LNCAP (cell line): ENCODE measurements around the gene ITSN1.

Source experiments
- TF ChIP-seq, protein P1 (sequence below): fragments of 450-650 bp; IDR thresholded peaks from 2 replicates; pipeline ENCODE4 v1.5.1; 2017; ENCODE audit warnings: mild to moderate bottlenecking

Gene ITSN1

DNA sequence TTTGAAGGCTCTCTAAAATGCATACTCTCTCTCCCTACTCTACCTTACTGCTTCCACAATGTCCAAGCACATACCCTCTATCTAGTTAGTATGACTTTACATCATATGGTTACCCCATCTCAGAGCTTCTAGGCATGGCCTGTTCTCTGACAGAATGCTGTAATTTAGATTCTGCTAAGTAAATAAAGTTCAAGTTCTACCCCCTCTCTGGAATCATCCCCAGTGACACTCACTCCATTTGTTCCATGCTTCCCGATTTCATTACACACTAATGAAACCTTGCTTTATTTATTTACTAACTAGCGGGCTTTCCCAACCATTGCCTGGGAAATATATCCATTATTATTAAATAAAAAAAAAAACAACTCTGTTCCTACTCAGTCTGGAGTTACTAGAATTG lies 8.0 kb upstream of the ITSN1 start:
- TF ChIP-seq, protein P1, sequence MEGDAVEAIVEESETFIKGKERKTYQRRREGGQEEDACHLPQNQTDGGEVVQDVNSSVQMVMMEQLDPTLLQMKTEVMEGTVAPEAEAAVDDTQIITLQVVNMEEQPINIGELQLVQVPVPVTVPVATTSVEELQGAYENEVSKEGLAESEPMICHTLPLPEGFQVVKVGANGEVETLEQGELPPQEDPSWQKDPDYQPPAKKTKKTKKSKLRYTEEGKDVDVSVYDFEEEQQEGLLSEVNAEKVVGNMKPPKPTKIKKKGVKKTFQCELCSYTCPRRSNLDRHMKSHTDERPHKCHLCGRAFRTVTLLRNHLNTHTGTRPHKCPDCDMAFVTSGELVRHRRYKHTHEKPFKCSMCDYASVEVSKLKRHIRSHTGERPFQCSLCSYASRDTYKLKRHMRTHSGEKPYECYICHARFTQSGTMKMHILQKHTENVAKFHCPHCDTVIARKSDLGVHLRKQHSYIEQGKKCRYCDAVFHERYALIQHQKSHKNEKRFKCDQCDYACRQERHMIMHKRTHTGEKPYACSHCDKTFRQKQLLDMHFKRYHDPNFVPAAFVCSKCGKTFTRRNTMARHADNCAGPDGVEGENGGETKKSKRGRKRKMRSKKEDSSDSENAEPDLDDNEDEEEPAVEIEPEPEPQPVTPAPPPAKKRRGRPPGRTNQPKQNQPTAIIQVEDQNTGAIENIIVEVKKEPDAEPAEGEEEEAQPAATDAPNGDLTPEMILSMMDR: no peak

DNA sequence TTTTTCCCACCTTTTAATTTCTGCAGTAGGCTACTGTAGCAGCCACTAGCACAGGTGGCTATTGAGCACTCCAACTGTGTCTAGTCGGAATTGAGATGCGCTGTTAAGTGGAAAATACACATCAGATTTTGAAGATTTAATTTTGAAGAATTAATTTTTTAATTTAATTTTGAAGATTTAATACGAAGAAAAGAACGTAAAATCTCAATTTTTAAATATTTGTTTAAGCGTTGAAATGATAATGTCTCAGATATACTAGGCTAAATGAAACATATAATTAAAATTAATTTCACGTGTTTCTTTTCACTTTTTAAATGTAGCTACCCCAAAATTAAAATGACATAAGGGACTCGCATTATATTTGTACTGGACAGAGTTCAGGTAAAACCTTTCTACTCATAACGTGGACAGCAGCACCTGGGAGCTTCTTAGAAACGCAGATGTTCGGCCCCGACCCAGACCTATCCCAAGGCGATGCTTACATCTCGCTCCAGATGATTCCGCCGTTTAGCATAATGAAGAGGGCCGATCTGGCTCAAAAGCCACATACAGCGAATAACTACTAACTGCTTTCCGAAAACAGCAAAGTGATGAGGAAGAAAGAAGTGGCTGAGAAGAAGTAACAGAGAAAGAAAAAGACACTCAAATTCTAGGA lies 1.5 kb upstream of the ITSN1 start:
- TF ChIP-seq, protein P1: no peak

DNA sequence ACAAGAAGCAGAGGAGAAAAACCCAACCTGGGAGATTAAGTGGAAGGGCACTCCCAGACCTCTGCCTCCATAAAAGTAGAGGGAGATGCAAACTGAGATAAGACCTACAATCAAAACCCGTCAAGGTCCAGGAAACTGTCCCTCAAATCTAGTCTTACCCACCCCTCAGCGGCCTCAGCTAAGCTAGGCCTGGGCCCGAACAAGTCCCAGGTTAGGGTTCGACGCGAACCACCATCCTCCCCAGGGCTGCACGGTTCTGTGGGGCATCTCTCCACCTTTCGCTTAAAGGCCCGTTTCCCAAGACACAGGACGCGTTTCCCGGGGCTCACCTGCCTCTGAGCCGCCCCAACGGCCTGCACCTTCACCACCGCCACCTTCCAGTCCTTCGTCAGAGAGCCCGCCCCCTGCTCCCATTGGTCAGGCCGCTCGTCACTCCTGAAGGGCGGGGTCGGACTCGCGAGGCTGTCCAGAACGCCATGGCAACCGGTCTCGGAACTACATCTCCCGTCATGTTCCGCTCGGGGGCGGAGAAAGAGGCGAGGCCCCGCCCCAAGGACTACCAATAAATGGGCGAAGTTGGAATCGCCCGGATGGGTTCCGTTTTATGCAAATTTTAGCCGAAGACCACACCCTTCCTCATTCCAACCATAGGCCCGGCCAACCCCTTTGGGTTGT lies 812 bp upstream of the ITSN1 start, which contains the start of gene CRYZL1:
Gene CRYZL1 (minus strand): TSS at position 390 of the 675 bp plus-strand sequence. CDS start 10,190 bp downstream, outside the sequence.
- TF ChIP-seq, protein P1: no peak

DNA sequence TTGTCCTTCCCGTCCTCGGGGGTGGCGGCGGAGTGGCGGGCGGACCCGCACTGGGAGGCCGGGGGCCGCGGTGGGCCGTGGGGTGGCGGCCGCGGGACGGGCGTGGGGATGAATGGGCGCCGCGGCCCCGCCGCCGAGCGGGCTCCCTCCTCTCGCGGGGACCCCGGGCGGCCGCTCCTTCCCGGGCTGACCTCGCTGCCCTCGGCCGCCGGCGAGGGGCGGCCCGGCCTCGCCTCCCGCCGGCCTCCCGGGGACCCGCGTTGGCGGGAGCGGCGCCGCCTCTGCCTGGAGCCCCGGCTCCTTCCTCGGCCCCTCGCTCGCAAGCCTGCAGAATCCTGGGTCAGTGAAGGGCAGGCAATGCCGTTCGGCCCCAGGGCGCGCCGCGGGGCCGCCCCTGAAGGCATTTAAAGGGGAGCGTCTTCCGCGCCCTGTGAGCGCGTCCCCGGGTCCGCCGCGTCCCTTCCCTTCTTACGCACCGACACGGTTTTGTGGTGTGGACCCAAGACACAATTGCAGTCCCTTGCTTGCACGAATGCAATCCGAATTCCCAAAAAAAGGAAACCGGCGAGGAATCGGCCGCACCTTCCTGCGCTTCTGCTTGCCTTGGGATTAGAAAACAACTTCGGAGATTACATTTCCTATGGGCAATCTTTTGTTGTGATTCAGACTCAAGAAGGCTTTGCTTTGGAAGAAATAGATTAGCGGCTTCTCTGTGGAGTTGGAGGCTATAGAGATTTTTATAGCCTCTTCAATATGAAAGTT lies 776 bp downstream of the ITSN1 start:
- TF ChIP-seq, protein P1: no peak

DNA sequence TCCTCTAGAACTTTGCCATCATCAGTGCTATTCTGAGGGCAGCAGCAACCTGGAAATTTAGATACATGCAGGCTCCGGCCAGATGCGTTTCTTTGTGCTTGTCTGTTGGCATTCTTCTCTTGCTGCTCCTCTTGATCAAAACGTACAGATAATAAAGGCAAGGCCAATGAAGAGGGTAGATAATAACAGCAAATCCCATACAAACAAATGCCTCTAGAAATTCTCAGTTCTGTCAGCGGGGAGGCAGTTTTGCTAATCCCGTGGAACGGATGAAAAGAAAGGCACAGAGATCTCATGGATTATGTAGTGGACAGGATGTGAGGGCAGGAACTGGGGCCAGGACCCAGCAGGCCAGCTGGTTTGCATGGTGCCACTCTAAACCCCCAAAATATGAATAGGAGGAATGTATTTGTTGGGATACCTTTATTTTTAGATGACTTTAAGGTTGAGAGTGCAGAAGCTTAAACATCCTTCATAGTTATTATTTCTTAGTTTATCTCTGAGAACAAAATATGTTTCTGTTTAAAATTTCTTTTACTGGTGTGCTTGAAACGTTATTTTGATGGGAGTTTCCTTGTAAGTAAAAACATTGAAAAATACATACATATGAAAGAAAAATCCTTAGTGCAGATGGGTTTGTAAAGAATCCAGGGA lies 1.5 kb downstream of the ITSN1 start:
- TF ChIP-seq, protein P1: no peak

DNA sequence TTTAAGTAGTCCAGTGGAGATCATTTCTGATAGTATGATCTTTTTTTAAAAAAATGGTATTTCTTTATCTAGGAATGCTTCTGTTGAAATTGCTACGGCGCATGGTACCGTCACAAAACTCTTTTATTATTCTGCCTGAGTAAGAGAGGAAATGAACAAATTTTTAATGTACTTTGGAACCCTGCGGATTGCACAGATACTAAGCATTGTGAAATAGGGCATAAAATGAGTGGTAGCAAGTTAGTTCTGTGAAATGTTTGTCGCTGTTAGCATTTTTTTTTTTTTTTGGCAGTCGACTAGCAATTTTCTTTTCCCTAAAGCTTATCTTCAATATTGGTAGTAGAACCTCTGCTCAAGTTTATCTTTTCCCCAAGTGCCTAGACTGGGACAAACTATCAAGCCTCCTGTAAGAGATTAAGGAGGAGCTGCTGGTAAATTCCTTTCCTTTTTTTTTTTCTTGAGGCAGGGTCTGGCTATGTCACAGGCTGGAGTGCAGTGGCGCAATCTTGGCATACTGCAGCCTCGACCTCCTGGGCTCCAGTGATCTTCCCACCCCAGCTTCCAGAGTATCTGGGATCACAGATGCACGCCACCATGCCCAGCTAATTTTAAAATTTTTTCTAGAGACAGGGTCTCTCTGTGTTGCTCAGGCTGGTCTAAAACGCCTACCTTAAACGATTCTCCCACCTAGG lies 2.2 kb downstream of the ITSN1 start:
- TF ChIP-seq, protein P1: no peak

DNA sequence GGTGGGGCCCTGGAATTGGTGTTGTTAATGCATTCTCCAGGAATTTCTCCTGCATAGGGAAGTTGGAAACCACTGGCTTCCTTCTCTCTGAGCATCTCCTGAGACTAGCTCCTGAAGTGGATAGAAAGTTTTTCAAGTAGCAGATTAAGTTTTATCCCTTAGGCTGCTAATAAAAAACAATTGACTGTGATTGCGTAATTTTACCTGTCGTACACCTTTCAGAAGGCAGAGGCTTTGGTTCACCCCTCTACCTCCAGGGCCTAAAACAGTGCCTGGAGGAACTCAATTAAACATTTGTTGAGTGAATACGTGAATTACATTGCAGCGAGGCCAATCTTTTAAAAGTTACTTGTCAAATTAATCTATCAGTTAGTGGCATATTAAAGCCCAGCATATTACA lies 3.4 kb downstream of the ITSN1 start:
- TF ChIP-seq, protein P1: no peak
